CD4-positive, alpha-beta T cell treated with Interleukin-4 for 1 hour (primary cell): ENCODE data around the gene POP4.
A peak's percentile ranks its signal among the peaks of the same experiment; 100 is the strongest.

ENCODE experiments used
- DNase-seq, 2 donors: peaks; one replicate each; pipeline ENCODE4 v3.0.0-alpha.2; 2020 to 2022

The POP4 gene

GRCh38 chr19:29635963-29636362, 29.9 kb downstream of the POP4 start:
- no peak for DNase-seq

- DNase-seq: no peak
Measured at GRCh38 chr19:29636553-29637360, 30.7 kb downstream of the POP4 start.

GRCh38 chr19:29639086-29639485, 33.0 kb downstream of the POP4 start:
- DNase-seq: no peak

GRCh38 chr19:29640231-29640630, 34.1 kb downstream of the POP4 start:
- DNase-seq: no peak

GRCh38 chr19:29641597-29641996, 35.5 kb downstream of the POP4 start:
- DNase-seq: no peak

GRCh38 chr19:29643361-29643935, 37.4 kb downstream of the POP4 start:
- no peak for DNase-seq

- no peak for DNase-seq
Measured at GRCh38 chr19:29644210-29644609, 38.1 kb downstream of the POP4 start.

GRCh38 chr19:29645491-29645867, 39.4 kb downstream of the POP4 start:
- no peak for DNase-seq

GRCh38 chr19:29645911-29646310, 39.8 kb downstream of the POP4 start:
- no peak for DNase-seq

GRCh38 chr19:29650772-29651387, 44.8 kb downstream of the POP4 start:
- no peak for DNase-seq

GRCh38 chr19:29651622-29652394, 45.7 kb downstream of the POP4 start:
- DNase-seq: peak in 1 of 2 donors; percentile 22

GRCh38 chr19:29653398-29653797, 47.3 kb downstream of the POP4 start:
- no peak for DNase-seq

GRCh38 chr19:29655648-29656335, 49.7 kb downstream of the POP4 start:
- DNase-seq: no peak

GRCh38 chr19:29658221-29658991, 52.3 kb downstream of the POP4 start:
- no peak for DNase-seq

- peak in 1 of 2 donors; percentile 37 for DNase-seq
Measured at GRCh38 chr19:29660835-29661234, 54.8 kb downstream of the POP4 start.

GRCh38 chr19:29662278-29662603, 56.2 kb downstream of the POP4 start:
- DNase-seq: no peak

GRCh38 chr19:29662604-29663404, 56.7 kb downstream of the POP4 start:
- no peak for DNase-seq

GRCh38 chr19:29663861-29664752, 58.0 kb downstream of the POP4 start:
- no peak for DNase-seq

- no peak for DNase-seq
Measured at GRCh38 chr19:29664753-29665214, 58.7 kb downstream of the POP4 start.

- peak; percentile 81 to 86 for DNase-seq
Measured at GRCh38 chr19:29665215-29665825, 59.2 kb downstream of the POP4 start, which contains the start of gene PLEKHF1. TSS of gene PLEKHF1 (plus strand) at chr19:29665461. CDS start at chr19:29673840, 8,379 bp downstream.
